Upper lobe of right lung (tissue), 1 donor: ENCODE measurements around the gene CAND2. TPM values are rescaled to one million over a fixed set of nuclear protein-coding genes. Genes with fewer than 3 reads are reported as not detected.
A peak's percentile ranks its signal among the peaks of the same experiment; 100 is the strongest.

Source experiments
- ATAC-seq: fragments of 200-7000 bp; cut with Tn5 transposase; one replicate; pipeline ENCODE4 v1.9.1; 2020; ENCODE audit warnings: mild to moderate bottlenecking, moderate library complexity
- DNase-seq: peaks from one replicate; pipeline ENCODE4 v3.0.0-alpha.2; 2020
- H3K27ac ChIP-seq: fragments of 200-600 bp; one replicate; pipeline ENCODE4 v1.8.0; 2022
- H3K27me3 ChIP-seq: fragments of 200-600 bp; one replicate; pipeline ENCODE4 v1.8.0; 2022; ENCODE audit warnings: mild to moderate bottlenecking
- H3K36me3 ChIP-seq: fragments of 200-600 bp; one replicate; pipeline ENCODE4 v1.8.0; 2022
- H3K4me1 ChIP-seq: fragments of 200-600 bp; one replicate; pipeline ENCODE4 v1.8.0; 2022
- H3K4me3 ChIP-seq: fragments of 200-600 bp; one replicate; pipeline ENCODE4 v1.8.0; 2022; ENCODE audit warnings: mild to moderate bottlenecking
- H3K9me3 ChIP-seq: fragments of 200-600 bp; one replicate; pipeline ENCODE4 v1.8.0; 2022
- intact Hi-C: fragments of 100-400 bp; cut with DNase I; formaldehyde crosslinking; loops from one replicate; pipeline ENCODE4 v1.11.0; 2022
- long read RNA-seq: library from polyadenylated mRNA; unstranded; transcript quantifications from one replicate; pipeline ENCODE4 v2.0.0, GENCODE V29; 2021
- total RNA-seq: library from RNA; stranded (reverse); fragmentation: NEBNext Ultra II Directional; extraction: Animal tissue kit (Norgen Biotek cat#: 25700); gene quantifications from one replicate; pipeline ENCODE4 v1.2.1, GENCODE V29; 2021
- TF ChIP-seq, protein P1 (sequence below): fragments of 200-600 bp; IDR thresholded peaks from one replicate; pipeline ENCODE4 v1.8.0; 2022; ENCODE audit warnings: antibody characterized with exemption
- donor health status: DM: no; HTN: yes; CAD: no; lungs with severe emphysema.

Gene CAND2
- 7.8 TPM for total RNA-seq
- long read RNA-seq, full-length matches to known transcripts = 4 of 17 reads
- long read RNA-seq, partial matches to known transcripts = 10 of 17 reads
- long read RNA-seq, other reads (novel, unspliced or antisense) = 3 of 17 reads

DNA sequence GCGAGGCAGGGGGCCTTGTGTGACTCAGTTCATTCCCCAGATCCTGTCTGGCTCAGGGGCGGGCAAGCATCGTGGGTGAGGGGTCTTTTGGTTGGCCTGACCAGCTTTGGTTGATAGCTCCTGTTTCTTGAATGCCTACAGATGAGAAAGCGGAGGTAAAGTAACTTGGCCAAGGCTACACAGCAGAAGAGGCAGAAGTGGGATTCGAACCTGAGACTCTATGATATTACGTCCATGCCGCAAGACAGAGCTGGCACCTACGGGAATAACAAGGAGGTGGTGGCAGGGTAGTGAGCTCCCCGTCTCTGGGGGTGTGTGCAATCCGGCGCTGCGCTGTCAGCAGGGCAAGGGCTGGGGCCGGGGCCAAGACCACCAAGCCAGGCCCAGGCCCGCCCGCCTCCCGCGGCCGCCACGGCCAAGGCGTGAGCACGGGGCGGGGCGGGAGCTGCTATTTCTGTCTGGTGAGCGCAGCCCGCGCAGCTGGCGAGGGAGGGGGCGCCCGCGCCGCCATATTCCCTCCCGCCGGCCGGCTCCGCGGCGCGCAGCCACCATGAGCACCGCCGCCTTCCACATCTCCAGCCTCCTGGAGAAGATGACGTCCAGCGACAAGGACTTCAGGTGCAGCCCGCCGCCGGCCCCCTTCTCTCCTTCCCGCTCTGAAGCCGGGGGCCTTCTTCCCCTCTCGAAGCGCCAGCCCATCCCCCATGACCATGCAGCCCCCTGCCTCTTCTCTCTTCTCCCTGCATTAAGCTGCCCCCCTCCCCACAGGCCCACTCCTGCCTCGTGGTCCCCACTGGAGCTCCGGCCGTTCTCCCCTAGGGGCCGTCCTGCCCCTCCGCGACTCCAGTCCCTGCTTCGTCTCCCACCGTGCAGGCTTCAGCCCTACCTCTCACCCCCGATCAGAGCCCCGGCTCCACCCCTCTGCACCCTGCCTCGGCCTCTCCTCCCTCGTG lies at the start of gene CAND2:
CAND2 (plus strand) TSS at position 510 of the 953 bp plus-strand sequence; CDS start at position 551, 41 bp downstream.
- H3K9me3 ChIP-seq = no peaks in the 10 kb centered on the region
- TF ChIP-seq, protein P1, sequence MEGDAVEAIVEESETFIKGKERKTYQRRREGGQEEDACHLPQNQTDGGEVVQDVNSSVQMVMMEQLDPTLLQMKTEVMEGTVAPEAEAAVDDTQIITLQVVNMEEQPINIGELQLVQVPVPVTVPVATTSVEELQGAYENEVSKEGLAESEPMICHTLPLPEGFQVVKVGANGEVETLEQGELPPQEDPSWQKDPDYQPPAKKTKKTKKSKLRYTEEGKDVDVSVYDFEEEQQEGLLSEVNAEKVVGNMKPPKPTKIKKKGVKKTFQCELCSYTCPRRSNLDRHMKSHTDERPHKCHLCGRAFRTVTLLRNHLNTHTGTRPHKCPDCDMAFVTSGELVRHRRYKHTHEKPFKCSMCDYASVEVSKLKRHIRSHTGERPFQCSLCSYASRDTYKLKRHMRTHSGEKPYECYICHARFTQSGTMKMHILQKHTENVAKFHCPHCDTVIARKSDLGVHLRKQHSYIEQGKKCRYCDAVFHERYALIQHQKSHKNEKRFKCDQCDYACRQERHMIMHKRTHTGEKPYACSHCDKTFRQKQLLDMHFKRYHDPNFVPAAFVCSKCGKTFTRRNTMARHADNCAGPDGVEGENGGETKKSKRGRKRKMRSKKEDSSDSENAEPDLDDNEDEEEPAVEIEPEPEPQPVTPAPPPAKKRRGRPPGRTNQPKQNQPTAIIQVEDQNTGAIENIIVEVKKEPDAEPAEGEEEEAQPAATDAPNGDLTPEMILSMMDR = no peak
- peak; percentile 73 for DNase-seq
- H3K27me3 ChIP-seq = no peaks in the 10 kb centered on the region
- intact Hi-C loops = no loop called here
- peak within 1 kb of the TSS; percentile 64 for H3K4me3 ChIP-seq
- peak; percentile 84 for ATAC-seq
- peak within 1 kb of the TSS; percentile 61 for H3K27ac ChIP-seq
- H3K36me3 ChIP-seq = no peaks in the 10 kb centered on the region
- peaks cover 5% of the 10 kb centered on the region for H3K4me1 ChIP-seq

DNA sequence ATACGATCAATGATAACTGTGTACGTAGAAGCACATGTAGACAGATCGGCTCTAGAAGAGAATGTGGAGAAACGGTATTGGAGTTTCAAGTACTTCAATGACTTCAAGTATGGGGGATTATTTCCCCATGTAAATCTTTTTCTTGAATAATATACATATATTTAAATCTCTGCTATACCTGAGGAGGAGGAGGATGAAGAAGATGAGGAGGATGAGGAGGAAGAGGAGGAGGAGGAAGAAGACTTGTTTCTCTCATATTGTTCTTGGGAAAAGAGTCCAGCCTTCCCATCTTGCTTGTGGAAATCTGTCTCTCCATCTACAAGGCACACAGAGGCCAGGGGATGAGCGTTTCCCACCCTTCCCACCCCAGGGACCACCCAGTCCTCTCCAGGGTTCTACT lies 48.0 kb upstream of the CAND2 start:
- DNase-seq (no peak), ATAC-seq (no peak)
- no peaks in the 10 kb centered on the region for H3K9me3 ChIP-seq
- H3K4me3 ChIP-seq = no peak overlapping the region
- no peaks in the 10 kb centered on the region for H3K4me1 ChIP-seq
- H3K27me3 ChIP-seq = no peaks in the 10 kb centered on the region
- no peak overlapping the region for H3K27ac ChIP-seq
- intact Hi-C loops = no loop called here
- no peaks in the 10 kb centered on the region for H3K36me3 ChIP-seq
- TF ChIP-seq, protein P1 = no peak

DNA sequence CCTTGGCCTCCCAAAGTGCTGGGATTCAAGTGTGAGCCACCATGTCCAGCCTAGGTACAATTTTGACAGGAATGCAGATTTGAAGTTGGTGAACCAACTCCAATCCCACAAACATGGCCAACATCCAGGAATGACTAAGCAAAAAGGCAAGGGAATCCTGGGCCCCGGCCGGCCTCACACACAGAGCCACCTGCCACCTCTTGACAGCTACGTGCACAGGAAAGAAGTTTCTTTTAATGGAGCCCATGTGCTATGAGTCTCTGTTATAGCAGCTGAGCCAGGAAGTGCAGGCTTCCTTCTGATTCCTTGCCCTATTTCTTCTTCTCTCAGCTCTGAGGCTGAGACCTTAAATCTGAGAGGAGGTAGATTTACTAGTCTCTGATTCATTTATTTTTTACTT lies 46.3 kb upstream of the CAND2 start:
- DNase-seq (no peak), ATAC-seq (peak; percentile 67)
- TF ChIP-seq, protein P1 = no peak
- no peak overlapping the region for H3K4me3 ChIP-seq
- H3K4me1 ChIP-seq = no peaks in the 10 kb centered on the region
- H3K27ac ChIP-seq = no peak overlapping the region
- no peaks in the 10 kb centered on the region for H3K27me3 ChIP-seq
- H3K9me3 ChIP-seq = no peaks in the 10 kb centered on the region
- H3K36me3 ChIP-seq = no peaks in the 10 kb centered on the region
- intact Hi-C loops = no loop called here

DNA sequence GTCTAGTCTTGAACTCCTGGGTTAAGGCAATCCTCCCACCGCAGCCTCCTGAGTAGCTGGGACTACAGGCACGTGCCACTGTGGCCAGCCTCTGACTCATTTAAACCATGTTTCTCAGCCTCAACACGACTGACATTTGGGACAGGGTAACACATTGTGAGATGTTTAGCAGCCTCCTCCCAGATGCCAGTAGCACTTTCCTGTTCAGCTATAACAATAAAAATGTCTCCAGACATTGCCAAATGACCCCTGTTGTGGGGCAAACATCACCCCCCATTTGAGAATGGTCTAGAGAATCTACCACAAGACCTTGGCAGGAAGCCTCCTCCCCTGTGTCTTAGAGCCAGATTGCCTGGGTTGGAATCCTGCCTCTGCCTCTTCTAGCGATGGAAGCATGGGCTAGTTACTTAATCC lies 45.8 kb upstream of the CAND2 start:
- no peaks in the 10 kb centered on the region for H3K27me3 ChIP-seq
- DNase-seq (no peak), ATAC-seq (peak; percentile 23)
- TF ChIP-seq, protein P1 = no peak
- H3K36me3 ChIP-seq = no peaks in the 10 kb centered on the region
- H3K27ac ChIP-seq = no peak overlapping the region
- no peak overlapping the region for H3K4me3 ChIP-seq
- no peaks in the 10 kb centered on the region for H3K4me1 ChIP-seq
- intact Hi-C loops = no loop called here
- H3K9me3 ChIP-seq = no peaks in the 10 kb centered on the region

DNA sequence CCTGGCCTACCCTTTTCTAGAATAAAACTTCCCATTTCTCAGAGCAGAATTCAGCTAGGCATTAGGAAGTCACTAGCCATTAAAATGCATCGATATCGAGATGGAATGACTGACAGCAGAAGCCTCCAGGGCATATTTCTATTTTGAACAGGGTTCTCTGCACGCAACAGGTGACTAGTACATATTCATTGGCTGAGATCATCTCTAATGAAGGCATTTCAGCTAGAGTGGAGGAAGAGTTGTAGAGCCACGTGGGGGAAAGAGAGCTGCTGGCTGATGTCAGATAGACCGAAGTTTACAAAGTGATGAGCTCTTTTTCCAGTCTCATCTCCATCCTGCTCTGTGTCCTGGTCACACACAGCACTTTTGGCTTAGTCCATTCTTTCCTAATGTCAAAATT lies 44.9 kb upstream of the CAND2 start:
- H3K9me3 ChIP-seq = no peaks in the 10 kb centered on the region
- intact Hi-C loops = no loop called here
- no peaks in the 10 kb centered on the region for H3K36me3 ChIP-seq
- TF ChIP-seq, protein P1 = no peak
- no peak overlapping the region for H3K27ac ChIP-seq
- no peak overlapping the region for H3K4me3 ChIP-seq
- no peak for ATAC-seq
- DNase-seq = no peak
- no peaks in the 10 kb centered on the region for H3K27me3 ChIP-seq
- H3K4me1 ChIP-seq = no peaks in the 10 kb centered on the region
